HUDEP-2 (cell line): Measurements from ENCODE around the gene ANKRD16.
"Not testable (repeated sequence)": the region's sequence is repeated elsewhere in the genome, so short reads cannot be mapped to it uniquely, and the experiment has no call there.

Experiments used
- DNase-seq, 76 experiments: peaks; one replicate each; lab custom pipeline; 2025; ENCODE audit not compliant: unreplicated experiment in 76 of 76; lab: John Stamatoyannopoulos, UW

ANKRD16 gene

GRCh38 chr10:5889624-5890451 is at the start of gene ANKRD16, which contains the start of gene FBH1:
ANKRD16 (minus strand) TSS chr10:5889893; CDS start chr10:5889354, 539 bp downstream.
FBH1 (plus strand) TSS chr10:5890243; CDS start chr10:5890346, 103 bp downstream.
- peak; percentile 43 to 99 (median 97) for DNase-seq

DNA sequence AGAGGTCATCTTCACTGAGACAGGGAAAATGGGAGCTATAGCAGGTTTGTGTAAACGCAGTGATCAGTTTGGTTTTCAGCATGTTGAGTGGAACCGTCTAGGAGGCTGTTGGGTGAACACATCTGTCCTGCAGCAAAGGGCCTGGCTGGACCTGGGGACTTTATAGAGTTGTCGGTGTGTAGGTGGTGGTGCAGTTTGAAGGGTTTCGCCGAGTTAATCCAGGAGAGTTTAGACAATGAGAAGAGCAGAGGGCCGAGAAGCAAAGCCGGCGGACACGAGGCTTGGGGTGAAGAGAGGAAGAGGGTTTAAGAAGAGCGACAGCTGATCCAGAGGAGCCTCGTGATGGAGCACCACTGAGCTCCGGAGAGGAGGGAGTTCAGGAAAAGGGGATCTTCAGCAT is 48.6 kb upstream of the ANKRD16 start:
- no peak for DNase-seq

GRCh38 chr10:5937016-5937415 is 47.3 kb upstream of the ANKRD16 start:
- DNase-seq, result no peak

GRCh38 chr10:5935628-5936027 is 45.9 kb upstream of the ANKRD16 start:
- DNase-seq, result no peak

DNA sequence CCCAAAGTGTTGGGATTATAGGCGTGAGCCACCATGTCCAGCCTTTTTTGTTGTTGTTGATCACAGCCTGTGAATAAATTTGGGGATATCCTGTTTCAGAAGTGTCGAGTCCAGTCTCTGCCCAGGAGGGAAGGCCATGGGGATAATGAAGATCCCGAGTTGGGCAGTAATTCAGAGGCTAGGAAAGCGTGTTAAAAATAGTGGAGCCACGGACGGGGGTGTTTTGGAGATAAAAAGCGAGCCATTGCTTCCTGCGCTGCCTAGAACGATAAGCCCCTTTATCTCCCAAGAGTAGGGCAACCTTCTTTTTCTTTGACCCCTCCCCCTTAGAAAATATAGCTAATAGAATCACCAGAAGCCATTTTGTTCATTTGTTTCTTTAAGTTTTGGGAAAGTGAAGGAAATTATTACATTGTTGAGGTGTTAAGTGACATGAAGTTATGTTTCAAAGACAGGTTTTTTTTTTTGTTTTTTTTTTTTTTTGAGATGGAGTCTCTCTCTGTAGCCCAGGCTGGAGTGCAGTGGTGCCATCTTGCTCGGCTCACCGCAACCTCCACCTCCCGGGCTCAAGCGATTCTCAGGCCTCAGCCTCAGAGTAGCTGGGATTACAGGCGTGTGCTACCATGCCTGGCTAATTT is 44.3 kb upstream of the ANKRD16 start:
- DNase-seq, result peak in 24 of 76 experiments; percentile 1 to 64 (median 20)

GRCh38 chr10:5932345-5932744 is 42.7 kb upstream of the ANKRD16 start:
- no peak for DNase-seq

GRCh38 chr10:5930272-5930671 is 40.6 kb upstream of the ANKRD16 start:
- no peak for DNase-seq

DNA sequence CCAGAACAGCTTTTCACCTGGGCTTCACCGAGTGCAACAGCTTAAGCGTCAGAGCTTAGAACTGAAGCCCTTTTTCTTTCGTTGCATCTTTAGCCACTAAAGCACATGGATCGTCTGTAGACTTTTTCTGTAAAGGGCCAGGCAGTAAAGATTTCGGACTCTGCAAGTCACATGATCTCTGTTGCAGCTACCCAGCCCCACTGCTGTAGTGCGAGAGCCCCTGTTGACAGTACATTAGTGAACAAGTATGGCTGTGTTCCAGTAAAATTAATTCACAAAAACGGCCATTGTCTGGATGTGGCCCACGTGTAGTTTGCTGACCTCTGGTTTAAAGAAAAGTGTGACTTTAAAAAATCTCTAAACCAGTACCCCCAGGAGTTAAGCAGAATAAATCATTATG is 39.7 kb upstream of the ANKRD16 start:
- no peak for DNase-seq

DNA sequence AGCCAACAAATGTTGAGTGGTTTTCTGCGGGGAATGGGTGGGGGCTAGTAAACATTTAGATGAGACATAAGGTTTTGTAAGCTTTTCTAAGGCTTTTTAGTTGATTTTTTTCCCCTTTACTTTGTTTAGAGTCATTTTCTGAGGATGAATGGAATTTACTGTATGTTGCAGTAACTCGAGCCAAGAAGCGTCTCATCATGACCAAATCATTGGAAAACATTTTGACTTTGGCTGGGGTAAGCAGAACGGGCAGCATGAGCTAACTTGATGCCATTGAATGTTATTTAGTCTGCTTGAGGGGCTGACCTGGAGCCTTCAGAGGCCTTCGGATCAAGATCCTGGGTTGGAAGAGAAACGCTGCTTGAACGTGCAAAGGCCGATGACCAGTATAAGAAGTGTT is 37.6 kb upstream of the ANKRD16 start:
- DNase-seq, result no peak

DNA sequence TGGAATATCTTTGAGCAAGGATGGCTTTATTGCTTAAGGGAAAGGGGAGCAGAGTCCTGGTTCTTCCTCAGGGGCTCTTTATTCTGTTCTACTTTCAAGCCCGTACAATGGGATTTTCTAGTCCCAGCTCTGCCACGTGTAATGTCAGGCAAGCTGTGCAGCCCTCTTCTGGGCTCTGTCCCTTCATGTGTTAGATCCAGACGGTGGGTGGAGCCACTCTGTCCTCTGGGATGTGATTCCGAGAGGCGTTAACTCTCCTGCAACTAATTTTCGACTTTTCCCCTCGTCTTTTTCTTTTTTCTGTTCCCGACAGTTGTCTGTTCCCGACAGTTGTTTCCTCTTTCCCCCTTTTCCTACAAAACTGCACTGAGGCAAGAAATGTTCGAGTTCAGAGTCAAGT is 35.2 kb upstream of the ANKRD16 start:
- no peak for DNase-seq

DNA sequence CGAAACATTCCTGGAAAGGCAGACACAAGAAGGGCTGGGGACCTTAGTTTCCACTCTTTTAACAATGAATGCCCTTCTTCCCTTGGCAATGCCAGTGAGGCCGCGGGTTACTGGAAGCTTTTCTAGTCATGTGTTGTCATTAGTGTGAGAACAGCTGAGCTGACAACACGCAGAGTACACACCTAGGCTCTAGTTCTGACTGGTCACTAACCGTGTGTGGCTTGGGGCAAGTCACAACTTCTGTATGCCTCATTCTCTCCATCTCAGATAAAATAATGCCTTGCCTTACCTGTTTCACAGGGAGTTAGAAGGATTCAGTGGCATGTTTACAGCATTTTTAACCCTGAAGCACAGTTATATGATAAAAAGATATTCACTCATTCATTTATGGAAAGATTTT is 32.1 kb upstream of the ANKRD16 start:
- DNase-seq, result no peak

DNA sequence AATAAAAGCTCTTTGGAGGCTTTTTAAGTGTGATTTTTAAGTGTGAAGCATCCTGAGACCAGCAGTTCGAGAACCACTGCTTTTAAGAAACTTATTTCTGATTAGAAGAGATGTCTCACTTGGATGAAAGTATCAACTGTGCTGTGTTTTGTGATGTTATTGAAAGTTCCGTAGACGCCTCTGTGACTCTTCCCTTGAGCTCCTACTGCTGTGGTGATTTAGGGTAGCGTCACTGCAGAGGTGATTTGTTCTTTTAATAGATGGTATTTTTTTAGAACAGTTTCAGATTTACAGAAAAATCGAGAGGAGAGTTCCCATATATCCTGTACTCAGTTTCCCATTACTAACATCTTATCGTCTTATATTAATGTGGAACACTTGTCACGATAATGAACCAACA is 29.9 kb upstream of the ANKRD16 start:
- DNase-seq, result no peak

- DNase-seq, result no peak
These were observed 29.1 kb upstream of the ANKRD16 start for GRCh38 chr10:5918763-5919162.

GRCh38 chr10:5917305-5917704 is 27.6 kb upstream of the ANKRD16 start:
- no peak for DNase-seq

- no peak for DNase-seq
These were observed 25.8 kb upstream of the ANKRD16 start for GRCh38 chr10:5915451-5915850.

GRCh38 chr10:5913736-5914135 is 24.0 kb upstream of the ANKRD16 start:
- DNase-seq, result no peak

GRCh38 chr10:5911670-5912069 is 22.0 kb upstream of the ANKRD16 start:
- no peak for DNase-seq

- no peak for DNase-seq
These were observed 20.8 kb upstream of the ANKRD16 start for GRCh38 chr10:5910323-5911100.

- DNase-seq, result not testable (repeated sequence)
These were observed 19.0 kb upstream of the ANKRD16 start for GRCh38 chr10:5908676-5909075.

DNA sequence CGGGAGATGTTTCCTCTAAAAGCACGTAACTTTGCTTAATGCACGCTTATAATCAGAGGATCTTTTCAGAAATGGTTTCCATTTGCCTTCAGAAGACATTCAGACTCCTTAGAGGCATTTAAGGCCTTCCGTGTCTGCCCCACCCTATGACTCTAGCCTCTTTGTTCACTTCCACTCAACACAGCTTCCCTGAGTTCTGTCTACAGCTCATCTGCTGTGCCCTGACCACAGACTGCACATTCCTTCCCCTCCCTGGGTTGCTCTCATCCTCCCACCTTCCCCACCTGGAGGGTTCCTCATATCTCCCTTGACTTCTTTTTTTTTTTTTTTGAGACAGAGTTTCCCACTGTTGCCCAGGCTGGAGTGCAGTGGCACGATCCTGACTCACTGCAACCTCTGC is 17.0 kb upstream of the ANKRD16 start:
- no peak for DNase-seq

DNA sequence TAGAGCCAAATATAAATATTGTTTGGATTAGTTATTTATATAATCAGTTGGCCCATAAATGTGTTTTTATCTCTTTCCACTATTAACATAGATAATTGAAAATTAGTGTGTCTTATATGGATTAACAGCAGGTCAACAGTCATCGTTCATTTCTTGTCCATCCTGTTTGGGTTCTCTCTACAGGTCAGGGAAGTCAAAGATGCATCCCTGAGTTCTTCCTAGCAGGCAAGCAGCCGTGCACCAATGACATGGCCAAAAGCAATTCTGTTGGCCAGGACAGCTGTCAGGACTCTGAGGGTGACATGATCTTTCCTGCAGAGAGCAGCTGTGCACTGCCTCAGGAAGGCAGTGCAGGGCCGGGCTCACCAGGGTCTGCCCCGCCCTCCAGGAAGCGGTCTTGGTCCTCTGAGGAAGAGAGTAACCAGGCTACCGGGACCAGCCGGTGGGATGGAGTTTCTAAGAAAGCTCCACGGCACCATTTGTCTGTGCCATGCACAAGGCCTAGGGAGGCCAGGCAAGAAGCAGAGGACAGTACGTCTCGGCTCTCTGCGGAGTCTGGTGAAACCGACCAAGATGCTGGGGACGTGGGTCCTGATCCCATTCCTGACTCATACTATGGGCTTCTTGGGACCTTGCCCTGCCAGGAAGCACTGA is 16.3 kb upstream of the ANKRD16 start:
- DNase-seq, result no peak
